HG03469 (cell line): ENCODE measurements around the gene CBX4.
"Not testable (repeated sequence)": the region's sequence is repeated elsewhere in the genome, so short reads cannot be mapped to it uniquely, and the experiment has no call there.

Experiments
- ATAC-seq: cut with Tn5 transposase; IDR thresholded peaks from one replicate; pipeline ENCODE4 v1.9.1; 2021; ENCODE audit warnings: mild to moderate bottlenecking, moderate library complexity, moderate number of reproducible peaks; ENCODE audit not compliant: unreplicated experiment

The CBX4 gene

GRCh38 chr17:79861413-79862216 is 22.4 kb upstream of the CBX4 start:
- ATAC-seq = no peak

GRCh38 chr17:79859676-79860615 is 20.7 kb upstream of the CBX4 start:
- no peak for ATAC-seq

DNA sequence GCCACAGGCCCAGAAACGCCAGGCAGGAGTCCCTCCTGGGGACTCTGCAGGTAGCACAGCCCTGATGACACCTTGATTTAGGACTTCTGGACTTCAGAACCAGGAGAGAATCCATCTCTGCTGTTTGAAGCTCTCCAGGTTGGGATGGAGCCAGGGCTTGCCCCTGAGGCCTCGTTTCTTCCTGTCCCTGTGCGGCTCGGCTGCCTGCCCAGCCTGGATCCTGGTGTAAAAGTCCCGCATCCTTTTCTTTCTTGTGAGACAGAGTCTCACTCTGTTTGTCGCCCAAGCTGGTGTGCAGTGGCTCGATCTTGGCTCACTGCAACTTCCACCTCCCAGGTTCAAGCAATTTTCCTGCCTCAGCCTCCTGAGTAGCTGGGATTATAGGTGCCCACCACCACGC is 17.9 kb upstream of the CBX4 start:
- ATAC-seq = no peak

- no peak for ATAC-seq
Measured at GRCh38 chr17:79855331-79856124, 16.3 kb upstream of the CBX4 start.

DNA sequence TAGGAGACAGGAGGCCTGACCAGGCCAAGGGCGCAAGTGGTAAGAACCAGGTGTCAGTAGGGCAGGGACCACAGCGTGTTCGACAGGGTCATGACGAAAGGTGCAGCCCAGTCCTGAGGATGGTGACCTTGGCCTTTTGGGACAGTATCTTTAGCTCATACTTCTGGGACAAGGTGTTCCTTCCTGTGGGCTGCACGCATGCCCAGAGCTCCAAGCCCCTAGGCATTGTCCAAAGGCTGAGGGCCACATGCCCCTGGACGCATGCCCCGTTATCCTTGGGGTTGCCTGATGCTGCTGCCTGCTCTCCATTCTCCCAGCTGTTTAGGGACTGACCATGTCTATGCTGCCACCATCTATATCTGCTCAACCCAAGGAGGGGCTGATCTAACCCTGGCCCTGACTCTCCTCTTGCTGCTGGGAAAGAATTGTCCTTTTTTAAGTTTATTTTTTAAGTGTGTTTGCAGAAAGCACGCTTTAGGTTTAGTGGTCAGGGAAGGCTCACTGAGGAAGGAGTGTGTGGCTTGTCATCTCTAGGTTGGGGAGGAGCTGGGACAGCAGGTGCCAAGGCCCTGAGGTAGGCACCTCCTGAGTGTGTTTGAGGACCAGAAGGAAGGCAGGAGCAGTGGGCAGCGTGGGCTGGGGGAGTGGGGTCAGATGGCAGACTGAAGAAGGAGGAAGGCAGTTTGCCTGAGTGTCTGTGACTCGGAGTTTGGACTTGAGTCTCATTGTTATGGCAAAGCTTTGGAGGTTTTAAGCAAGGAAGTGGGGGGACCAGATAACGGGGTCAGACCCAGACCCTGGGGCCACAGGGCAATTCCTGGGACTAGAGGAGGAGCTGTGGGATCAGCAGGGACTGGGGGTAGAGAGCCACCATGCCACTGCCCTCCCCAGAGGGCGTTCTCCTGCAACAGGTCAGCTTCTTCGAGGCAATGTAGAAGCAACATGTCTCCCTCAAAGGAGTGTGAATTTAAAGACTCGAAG is 15.1 kb upstream of the CBX4 start:
- no peak for ATAC-seq

GRCh38 chr17:79853168-79853567 is 13.9 kb upstream of the CBX4 start:
- not testable (repeated sequence) for ATAC-seq

GRCh38 chr17:79852748-79853147 is 13.5 kb upstream of the CBX4 start:
- no peak for ATAC-seq

GRCh38 chr17:79851461-79851817 is 12.2 kb upstream of the CBX4 start:
- no peak for ATAC-seq

DNA sequence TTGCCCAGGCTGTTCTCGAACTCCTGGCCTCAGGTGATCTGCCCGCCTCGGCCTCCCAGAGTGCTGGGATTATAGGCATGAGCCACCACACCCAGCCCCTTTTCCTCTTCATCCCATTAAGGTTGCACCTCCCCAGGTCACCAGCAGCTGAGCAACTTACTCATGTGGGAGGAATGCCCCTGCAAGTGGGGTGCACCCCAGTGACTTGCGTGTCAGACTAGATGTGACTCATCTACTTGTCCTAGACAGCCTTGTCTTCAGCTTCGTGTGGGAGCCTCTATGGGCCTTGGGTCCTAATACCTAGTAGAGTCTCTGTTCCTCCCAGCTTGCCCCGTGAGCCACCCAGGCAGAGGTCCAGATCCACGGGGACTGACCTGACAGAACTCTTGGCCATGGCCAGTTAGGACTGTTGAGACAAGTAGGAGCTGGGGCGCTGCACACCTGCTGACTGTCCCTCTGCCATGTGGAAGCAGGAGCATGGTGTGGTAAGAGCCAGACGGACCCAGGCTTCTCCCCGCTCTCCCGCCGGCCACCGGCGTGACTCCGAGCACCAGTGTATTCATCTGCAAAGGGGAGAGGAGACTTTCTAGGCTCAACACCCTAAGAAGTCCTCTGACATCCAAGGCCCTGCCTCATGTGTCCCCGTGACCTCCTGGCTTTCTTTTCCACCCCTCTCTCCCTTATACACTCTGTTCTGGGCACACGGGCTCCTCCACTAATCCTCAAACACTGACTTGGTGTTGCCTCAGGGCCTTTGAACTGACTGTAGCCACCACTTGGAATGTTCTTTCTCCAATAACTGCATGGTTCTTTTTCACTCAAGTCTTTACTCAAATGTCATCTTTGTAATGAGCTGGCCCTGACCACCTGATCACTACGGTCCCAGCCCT is 11.6 kb upstream of the CBX4 start:
- no peak for ATAC-seq

DNA sequence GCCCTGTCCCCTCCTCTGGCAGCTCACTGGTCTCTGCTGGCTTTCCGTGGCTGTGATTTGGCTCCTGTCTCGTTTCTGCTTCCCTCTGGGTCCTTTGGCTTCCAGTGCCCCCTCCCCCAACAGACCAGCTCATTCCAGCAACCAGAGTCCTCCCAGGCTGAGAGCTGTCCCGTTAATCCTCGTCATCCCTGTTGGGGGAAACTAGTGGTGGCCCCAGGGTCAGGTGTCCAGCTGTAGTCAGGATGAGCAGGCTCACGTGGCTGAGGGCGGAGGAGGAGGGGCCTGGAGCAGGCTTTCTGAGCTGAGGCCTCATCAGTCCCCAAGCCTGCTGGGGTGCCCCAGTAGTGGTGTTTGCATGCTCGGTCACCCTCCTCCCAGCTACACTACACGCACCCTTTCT is 10.7 kb upstream of the CBX4 start:
- ATAC-seq = no peak

- no peak for ATAC-seq
Measured at GRCh38 chr17:79848370-79848766, 9.1 kb upstream of the CBX4 start.

DNA sequence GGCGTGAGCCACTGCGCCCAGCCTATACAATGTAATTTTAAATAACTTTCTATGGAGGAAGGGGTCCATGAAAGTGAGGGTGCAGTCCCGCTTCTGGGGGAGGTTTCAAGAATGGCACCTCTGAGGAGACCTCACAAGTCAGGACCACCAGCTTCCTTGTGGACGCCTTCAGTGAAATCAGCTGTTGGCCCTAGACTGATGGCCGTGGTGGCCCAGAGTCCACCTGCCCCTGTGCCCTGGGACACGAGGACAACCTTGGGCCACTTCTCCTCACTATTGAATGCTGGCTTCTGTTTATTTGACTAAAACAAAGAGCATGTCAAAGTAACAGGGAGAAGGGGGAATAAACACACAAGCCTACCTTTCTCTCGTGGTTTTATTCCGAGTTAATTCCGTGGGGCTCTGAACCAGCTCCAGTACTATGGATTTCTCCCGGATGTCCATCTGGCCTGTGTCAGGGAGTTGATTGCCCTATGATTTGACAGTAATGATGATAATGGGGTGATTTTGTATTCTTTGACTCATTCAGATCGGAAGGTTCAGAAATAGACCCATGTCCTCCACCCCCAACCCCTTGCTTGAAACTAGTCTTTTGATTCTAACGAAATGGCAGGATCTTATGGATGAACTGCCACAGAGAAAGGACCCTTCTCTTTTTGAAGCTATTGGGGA is 8.6 kb upstream of the CBX4 start:
- no peak for ATAC-seq

DNA sequence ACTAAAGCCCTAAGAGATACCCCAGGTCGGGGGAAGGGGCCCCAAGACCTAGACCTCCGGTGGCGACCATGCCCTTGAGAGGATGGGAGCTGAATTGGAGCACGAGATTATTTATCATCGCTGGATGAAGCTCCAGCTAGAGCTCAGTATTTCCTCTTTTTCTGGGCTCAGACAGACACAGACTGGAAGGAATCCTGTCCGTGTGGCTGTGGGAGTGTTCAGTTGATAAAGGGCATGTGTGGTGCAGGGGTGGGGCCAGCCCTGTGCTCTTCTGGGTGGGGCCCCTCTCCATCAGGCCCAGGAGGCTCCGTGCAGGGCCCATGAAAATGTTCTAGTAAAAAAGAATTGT is 6.3 kb upstream of the CBX4 start:
- no peak for ATAC-seq

GRCh38 chr17:79844869-79845600 is 5.8 kb upstream of the CBX4 start:
- no peak for ATAC-seq

DNA sequence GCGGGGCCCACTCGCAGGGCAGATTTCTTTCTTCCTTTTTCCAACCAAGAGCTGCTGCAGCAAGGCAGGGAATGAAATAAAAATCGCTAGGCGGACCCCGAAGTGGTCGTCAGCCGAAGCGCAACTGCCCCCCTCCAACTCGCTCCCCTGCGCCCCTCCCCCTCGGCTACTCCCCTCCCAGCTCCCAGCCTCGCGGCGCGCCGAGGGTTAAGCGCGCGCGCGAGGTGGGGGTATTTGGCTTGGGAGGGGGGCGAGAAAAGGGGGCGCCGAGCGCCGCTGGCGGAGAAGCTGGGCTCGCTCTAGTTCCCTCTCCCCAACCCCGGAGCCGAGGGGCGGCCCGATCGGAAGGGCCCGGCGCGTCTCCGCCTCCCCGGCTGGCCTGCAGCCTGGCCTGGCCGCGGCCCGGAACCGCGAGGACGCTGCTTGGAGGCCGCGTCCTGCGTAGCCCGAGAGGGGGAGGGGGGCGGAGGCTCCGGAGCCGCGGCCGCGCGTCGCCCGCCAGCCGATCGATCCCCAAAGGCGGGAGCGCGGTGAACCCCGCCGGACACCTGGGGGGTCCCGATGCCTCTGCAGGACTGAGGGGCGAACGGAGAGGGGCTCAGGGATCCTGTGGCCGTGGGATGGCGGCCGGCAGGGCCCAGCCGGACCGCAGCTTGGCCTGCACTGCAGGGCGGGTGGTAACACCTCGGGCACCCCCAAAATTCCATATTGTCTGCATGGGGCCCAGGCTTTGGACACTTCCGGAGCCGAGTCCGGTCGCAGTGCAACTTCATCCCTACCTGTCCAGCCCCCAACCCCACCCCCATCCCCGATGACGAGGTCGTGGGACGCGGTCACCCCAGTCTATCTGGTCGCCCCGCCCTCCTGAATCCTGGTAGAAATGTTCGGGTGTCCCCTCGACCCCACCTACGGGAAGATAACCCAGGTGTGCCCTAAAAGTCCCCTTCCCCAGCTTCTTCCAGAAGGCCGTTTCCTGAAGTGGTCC is 4.9 kb upstream of the CBX4 start:
- ATAC-seq = no peak

GRCh38 chr17:79843474-79843815 is 4.2 kb upstream of the CBX4 start:
- ATAC-seq = no peak
